ENCODE data around the gene SLC44A2.

SLC44A2 gene

GRCh38 chr19:10688545-10689280, 63.4 kb downstream of the SLC44A2 start:
- Histone ChIP-seq H3K4me2 (ENCODE audit: insufficient read depth, low read length, poor library complexity, severe bottlenecking) (no peak overlapping the region), H3K18ac (ENCODE audit: low read length) (peak overlapping the region; percentile 46), H3K23ac (ENCODE audit: low read depth, low read length, poor library complexity) (no peak overlapping the region), H3K14ac (ENCODE audit: low read length) (no peak overlapping the region), H2AFZ (ENCODE audit: low read length) (no peak overlapping the region), H3K9ac (ENCODE audit: low read depth, low read length, poor library complexity) (no peak overlapping the region), H2BK120ac (ENCODE audit: low read depth, low read length) (no peak overlapping the region), H2BK15ac (ENCODE audit: low read length) (no peak overlapping the region), H3K9me3 (replicated peaks in 1 of 2; ENCODE audit: control insufficient read depth in 2 of 2, insufficient read depth in 1 of 2, low read depth in 1 of 2, low read length in 2 of 2) (no peaks in the 10 kb centered on the region), H2BK5ac (ENCODE audit: low read length) (peak overlapping the region; percentile 82), H2AK5ac (ENCODE audit: low read depth, low read length) (no peak overlapping the region), H4K91ac (ENCODE audit: low read depth, low read length, poor library complexity) (no peak overlapping the region), H4K8ac (ENCODE audit: low read depth, low read length) (peak overlapping the region; percentile 30), H3K4me3 (ENCODE audit: low read length in 2 of 2) (no peak overlapping the region), H3K27ac (replicated peaks; ENCODE audit: low read length) (no peak overlapping the region), H3K36me3 (replicated peaks in 1 of 2; ENCODE audit: control insufficient read depth in 2 of 2, insufficient read depth in 2 of 2, low read length in 2 of 2) (peaks cover 78 to 99% of the 10 kb centered on the region in 2 donors), H3K4ac (ENCODE audit: low read length) (no peak overlapping the region), H3K27me3 (ENCODE audit: control insufficient read depth in 3 of 3, insufficient read depth in 3 of 3, low read depth in 1 of 3, low read length in 3 of 3) (no peaks in the 10 kb centered on the region), H2BK12ac (ENCODE audit: low read length) (no peak overlapping the region), H3K79me1 (ENCODE audit: low read depth, low read length) (peaks cover 28% of the 10 kb centered on the region), H3K4me1 (ENCODE audit: control insufficient read depth in 2 of 2, insufficient read depth in 1 of 2, low read depth in 1 of 2, low read length in 2 of 2) (no peaks in the 10 kb centered on the region)
- WGBS, 2 donors (ENCODE audit: extremely low coverage in 2 of 2, insufficient read length in 2 of 2, insufficient replicate concordance in 1 of 2): no CpG with 5 or more reads among the region's 27 CpGs
- no peak for DNase-seq (ENCODE audit: low spot score)

DNA sequence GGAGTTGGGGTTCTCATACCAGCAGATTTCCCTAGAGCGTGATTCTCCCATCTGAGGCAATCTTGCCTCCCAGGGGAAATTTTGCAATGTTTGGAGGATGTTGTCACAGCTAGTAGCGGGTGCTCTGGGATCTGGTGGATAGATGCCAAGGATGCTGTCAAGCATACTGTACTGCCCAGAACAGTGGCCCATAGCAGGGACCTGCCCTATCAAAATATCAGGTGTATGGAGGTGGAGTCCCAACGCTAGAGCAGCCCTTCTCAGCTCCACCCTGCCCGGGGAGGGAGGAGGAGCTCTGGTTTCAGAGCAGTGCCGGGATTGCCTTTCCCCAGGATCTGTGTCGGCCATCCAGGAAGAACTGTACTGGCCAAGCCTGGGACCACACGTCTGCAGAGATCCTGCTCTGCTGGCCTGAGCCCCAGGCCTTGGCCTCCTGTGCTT, 65.0 kb downstream of the SLC44A2 start:
- H3K23ac ChIP-seq (ENCODE audit: low read depth, low read length, poor library complexity): peak overlapping the region; percentile 93
- peaks cover 0 to 4% of the 10 kb centered on the region in 2 donors for H3K4me1 ChIP-seq (ENCODE audit: control insufficient read depth in 2 of 2, insufficient read depth in 1 of 2, low read depth in 1 of 2, low read length in 2 of 2)
- peaks cover 65 to 82% of the 10 kb centered on the region in 2 donors for H3K36me3 ChIP-seq (replicated peaks in 1 of 2; ENCODE audit: control insufficient read depth in 2 of 2, insufficient read depth in 2 of 2, low read length in 2 of 2)
- H2BK12ac ChIP-seq (ENCODE audit: low read length): no peak overlapping the region
- H3K79me1 ChIP-seq (ENCODE audit: low read depth, low read length): peaks cover 28% of the 10 kb centered on the region
- H3K9me3 ChIP-seq (replicated peaks in 1 of 2; ENCODE audit: control insufficient read depth in 2 of 2, insufficient read depth in 1 of 2, low read depth in 1 of 2, low read length in 2 of 2): no peaks in the 10 kb centered on the region
- no peaks in the 10 kb centered on the region for H3K27me3 ChIP-seq (ENCODE audit: control insufficient read depth in 3 of 3, insufficient read depth in 3 of 3, low read depth in 1 of 3, low read length in 3 of 3)
- no peak overlapping the region for H2BK15ac ChIP-seq (ENCODE audit: low read length)
- H4K91ac ChIP-seq (ENCODE audit: low read depth, low read length, poor library complexity): no peak overlapping the region
- no peak for DNase-seq (ENCODE audit: low spot score)
- H3K4me2 ChIP-seq (ENCODE audit: insufficient read depth, low read length, poor library complexity, severe bottlenecking): no peak overlapping the region
- WGBS, 2 donors (ENCODE audit: extremely low coverage in 2 of 2, insufficient read length in 2 of 2, insufficient replicate concordance in 1 of 2): no CpG with 5 or more reads among the region's 7 CpGs
- H2BK5ac ChIP-seq (ENCODE audit: low read length): no peak overlapping the region
- no peak overlapping the region for H3K27ac ChIP-seq (replicated peaks; ENCODE audit: low read length)
- no peak overlapping the region for H2AK5ac ChIP-seq (ENCODE audit: low read depth, low read length)
- H3K14ac ChIP-seq (ENCODE audit: low read length): no peak overlapping the region
- H3K4ac ChIP-seq (ENCODE audit: low read length): no peak overlapping the region
- no peak overlapping the region for H2BK120ac ChIP-seq (ENCODE audit: low read depth, low read length)
- no peak overlapping the region for H3K4me3 ChIP-seq (ENCODE audit: low read length in 2 of 2)
- no peak overlapping the region for H3K9ac ChIP-seq (ENCODE audit: low read depth, low read length, poor library complexity)
- H3K18ac ChIP-seq (ENCODE audit: low read length): no peak overlapping the region
- H2AFZ ChIP-seq (ENCODE audit: low read length): no peak overlapping the region
- H4K8ac ChIP-seq (ENCODE audit: low read depth, low read length): no peak overlapping the region

- no peak overlapping the region for H2AFZ ChIP-seq (ENCODE audit: low read length)
- H3K4ac ChIP-seq (ENCODE audit: low read length): no peak overlapping the region
Measured at GRCh38 chr19:10691178-10691881, 66.0 kb downstream of the SLC44A2 start.

GRCh38 chr19:10691883-10692282, 66.5 kb downstream of the SLC44A2 start:
- peak overlapping the region; percentile 73 for H3K23ac ChIP-seq (ENCODE audit: low read depth, low read length, poor library complexity)
- H3K4ac ChIP-seq (ENCODE audit: low read length): no peak overlapping the region
- H3K27ac ChIP-seq (replicated peaks; ENCODE audit: low read length): no peak overlapping the region
- H3K4me2 ChIP-seq (ENCODE audit: insufficient read depth, low read length, poor library complexity, severe bottlenecking): no peak overlapping the region
- no peak overlapping the region for H2BK15ac ChIP-seq (ENCODE audit: low read length)
- H3K14ac ChIP-seq (ENCODE audit: low read length): peak overlapping the region; percentile 38
- no peak for DNase-seq (ENCODE audit: low spot score)
- no peak overlapping the region for H2AK5ac ChIP-seq (ENCODE audit: low read depth, low read length)
- no peak overlapping the region for H4K91ac ChIP-seq (ENCODE audit: low read depth, low read length, poor library complexity)
- no peak overlapping the region for H2BK120ac ChIP-seq (ENCODE audit: low read depth, low read length)
- H3K9ac ChIP-seq (ENCODE audit: low read depth, low read length, poor library complexity): no peak overlapping the region
- H3K4me1 ChIP-seq (ENCODE audit: control insufficient read depth in 2 of 2, insufficient read depth in 1 of 2, low read depth in 1 of 2, low read length in 2 of 2): peaks cover 3 to 7% of the 10 kb centered on the region in 2 donors
- peak overlapping the region; percentile 66 for H2BK12ac ChIP-seq (ENCODE audit: low read length)
- no CpG with 5 or more reads among the region's 5 CpGs for WGBS, 2 donors (ENCODE audit: extremely low coverage in 2 of 2, insufficient read length in 2 of 2, insufficient replicate concordance in 1 of 2)
- no peaks in the 10 kb centered on the region for H3K9me3 ChIP-seq (replicated peaks in 1 of 2; ENCODE audit: control insufficient read depth in 2 of 2, insufficient read depth in 1 of 2, low read depth in 1 of 2, low read length in 2 of 2)
- peaks cover 20% of the 10 kb centered on the region for H3K79me1 ChIP-seq (ENCODE audit: low read depth, low read length)
- H3K18ac ChIP-seq (ENCODE audit: low read length): no peak overlapping the region
- no peak overlapping the region for H3K4me3 ChIP-seq (ENCODE audit: low read length in 2 of 2)
- no peak overlapping the region for H2AFZ ChIP-seq (ENCODE audit: low read length)
- no peak overlapping the region for H2BK5ac ChIP-seq (ENCODE audit: low read length)
- H3K27me3 ChIP-seq (ENCODE audit: control insufficient read depth in 3 of 3, insufficient read depth in 3 of 3, low read depth in 1 of 3, low read length in 3 of 3): no peaks in the 10 kb centered on the region
- H3K36me3 ChIP-seq (replicated peaks in 1 of 2; ENCODE audit: control insufficient read depth in 2 of 2, insufficient read depth in 2 of 2, low read length in 2 of 2): peaks cover 53 to 67% of the 10 kb centered on the region in 2 donors
- peak overlapping the region; percentile 3 for H4K8ac ChIP-seq (ENCODE audit: low read depth, low read length)

More at GRCh38 chr19:10691178-10691881, 66.0 kb downstream of the SLC44A2 start:
- Histone ChIP-seq H3K23ac (ENCODE audit: low read depth, low read length, poor library complexity) (no peak overlapping the region), H2AK5ac (ENCODE audit: low read depth, low read length) (no peak overlapping the region), H3K4me1 (ENCODE audit: control insufficient read depth in 2 of 2, insufficient read depth in 1 of 2, low read depth in 1 of 2, low read length in 2 of 2) (peaks cover 3 to 7% of the 10 kb centered on the region in 2 donors), H3K4me3 (ENCODE audit: low read length in 2 of 2) (no peak overlapping the region), H2BK120ac (ENCODE audit: low read depth, low read length) (no peak overlapping the region), H3K79me1 (ENCODE audit: low read depth, low read length) (peaks cover 23% of the 10 kb centered on the region), H4K91ac (ENCODE audit: low read depth, low read length, poor library complexity) (no peak overlapping the region), H2BK15ac (ENCODE audit: low read length) (no peak overlapping the region), H3K4me2 (ENCODE audit: insufficient read depth, low read length, poor library complexity, severe bottlenecking) (no peak overlapping the region), H2BK12ac (ENCODE audit: low read length) (peak overlapping the region; percentile 22), H4K8ac (ENCODE audit: low read depth, low read length) (no peak overlapping the region), H3K27ac (replicated peaks; ENCODE audit: low read length) (no peak overlapping the region), H3K27me3 (ENCODE audit: control insufficient read depth in 3 of 3, insufficient read depth in 3 of 3, low read depth in 1 of 3, low read length in 3 of 3) (no peaks in the 10 kb centered on the region), H3K9me3 (replicated peaks in 1 of 2; ENCODE audit: control insufficient read depth in 2 of 2, insufficient read depth in 1 of 2, low read depth in 1 of 2, low read length in 2 of 2) (no peaks in the 10 kb centered on the region), H3K9ac (ENCODE audit: low read depth, low read length, poor library complexity) (no peak overlapping the region), H3K36me3 (replicated peaks in 1 of 2; ENCODE audit: control insufficient read depth in 2 of 2, insufficient read depth in 2 of 2, low read length in 2 of 2) (peaks cover 58 to 72% of the 10 kb centered on the region in 2 donors), H3K14ac (ENCODE audit: low read length) (peak overlapping the region; percentile 17), H2BK5ac (ENCODE audit: low read length) (no peak overlapping the region), H3K18ac (ENCODE audit: low read length) (no peak overlapping the region)
- WGBS, 2 donors (ENCODE audit: extremely low coverage in 2 of 2, insufficient read length in 2 of 2, insufficient replicate concordance in 1 of 2): no CpG with 5 or more reads among the region's 23 CpGs
- DNase-seq (ENCODE audit: low spot score): no peak

All from neuronal stem cell (in vitro differentiated cells).